ENCODE measurements around the gene OR14C36. TPM values are rescaled to one million over a fixed set of nuclear protein-coding genes. Genes with fewer than 3 reads are reported as not detected.

The OR14C36 gene
- total and polyA plus RNA-seq, 4 donors: not detected

Other genes starting within 250 kb of the OR14C36 start
- gene OR2M5, start 203.6 kb upstream of the OR14C36 start, total RNA-seq: not detected
- not detected for gene OR2M5, start 203.6 kb upstream of the OR14C36 start, polyA plus RNA-seq
- gene OR2M2, start 174.0 kb upstream of the OR14C36 start, total RNA-seq: not detected
- not detected for gene OR2M2, start 174.0 kb upstream of the OR14C36 start, polyA plus RNA-seq
- not detected for gene OR2M3, start 151.5 kb upstream of the OR14C36 start, total RNA-seq
- not detected for gene OR2M3, start 151.5 kb upstream of the OR14C36 start, polyA plus RNA-seq
- gene OR2M4, start 117.4 kb upstream of the OR14C36 start, total RNA-seq: not detected
- not detected for gene OR2M4, start 117.4 kb upstream of the OR14C36 start, polyA plus RNA-seq
- gene OR2T33, start 70.8 kb upstream of the OR14C36 start, total RNA-seq: not detected
- gene OR2T33, start 70.8 kb upstream of the OR14C36 start, polyA plus RNA-seq: not detected
- not detected for gene OR2T12, start 45.4 kb upstream of the OR14C36 start, total RNA-seq
- not detected for gene OR2T12, start 45.4 kb upstream of the OR14C36 start, polyA plus RNA-seq
- not detected for gene OR2M7, start 24.2 kb upstream of the OR14C36 start, total RNA-seq
- not detected for gene OR2M7, start 24.2 kb upstream of the OR14C36 start, polyA plus RNA-seq
- gene OR2T4, start 12.9 kb downstream of the OR14C36 start, total RNA-seq: not detected
- gene OR2T4, start 12.9 kb downstream of the OR14C36 start, polyA plus RNA-seq: not detected
- not detected for gene OR2T6, start 27.0 kb downstream of the OR14C36 start, total RNA-seq
- gene OR2T6, start 27.0 kb downstream of the OR14C36 start, polyA plus RNA-seq: under 1 TPM in 1 of 2 donors, not detected in 1; 0.13 TPM
- gene OR2T1, start 54.3 kb downstream of the OR14C36 start, total RNA-seq: not detected
- under 1 TPM in 1 of 2 donors, not detected in 1; 0.63 TPM for gene OR2T1, start 54.3 kb downstream of the OR14C36 start, polyA plus RNA-seq
- not detected for gene OR2T2, start 96.9 kb downstream of the OR14C36 start, total RNA-seq
- gene OR2T2, start 96.9 kb downstream of the OR14C36 start, polyA plus RNA-seq: not detected
- not detected for gene OR2T3, start 124.6 kb downstream of the OR14C36 start, total RNA-seq
- gene OR2T3, start 124.6 kb downstream of the OR14C36 start, polyA plus RNA-seq: not detected
- not detected for gene OR2T5, start 139.8 kb downstream of the OR14C36 start, total RNA-seq
- gene OR2T5, start 139.8 kb downstream of the OR14C36 start, polyA plus RNA-seq: not detected
- gene OR2G6, start 159.3 kb downstream of the OR14C36 start, total RNA-seq: not detected
- not detected for gene OR2G6, start 159.3 kb downstream of the OR14C36 start, polyA plus RNA-seq
- not detected for gene OR2T29, start 214.0 kb downstream of the OR14C36 start, total RNA-seq
- gene OR2T29, start 214.0 kb downstream of the OR14C36 start, polyA plus RNA-seq: not detected
- gene OR2T34, start 226.0 kb downstream of the OR14C36 start, total RNA-seq: not detected
- gene OR2T34, start 226.0 kb downstream of the OR14C36 start, polyA plus RNA-seq: not detected
- gene OR2T10, start 248.9 kb downstream of the OR14C36 start, total RNA-seq: not detected
- gene OR2T10, start 248.9 kb downstream of the OR14C36 start, polyA plus RNA-seq: not detected